HG02973 (cell line): Measurements from ENCODE around the gene C10orf95.
"Not testable (repeated sequence)": the region's sequence is repeated elsewhere in the genome, so short reads cannot be mapped to it uniquely, and the experiment has no call there.

Experiments
- ATAC-seq: cut with Tn5 transposase; IDR thresholded peaks from one replicate; pipeline ENCODE4 v1.9.1; 2021; ENCODE audit warnings: moderate library complexity; ENCODE audit not compliant: unreplicated experiment

The C10orf95 gene

GRCh38 chr10:102451105-102451969 is at the start of gene C10orf95:
TSS of gene C10orf95 (minus strand) at chr10:102451543. CDS start at chr10:102451093, 450 bp downstream.
- ATAC-seq, result no peak

- not testable (repeated sequence) for ATAC-seq
These were observed 49.3 kb upstream of the C10orf95 start for GRCh38 chr10:102500686-102501085.

GRCh38 chr10:102499356-102499755 is 48.0 kb upstream of the C10orf95 start:
- no peak for ATAC-seq

GRCh38 chr10:102497545-102497944 is 46.2 kb upstream of the C10orf95 start:
- no peak for ATAC-seq

- ATAC-seq, result no peak
These were observed 42.4 kb upstream of the C10orf95 start for GRCh38 chr10:102493771-102494170.

GRCh38 chr10:102492983-102493382 is 41.6 kb upstream of the C10orf95 start:
- no peak for ATAC-seq

- ATAC-seq, result no peak
These were observed 41.1 kb upstream of the C10orf95 start for GRCh38 chr10:102492344-102492939.

GRCh38 chr10:102491136-102491535 is 39.8 kb upstream of the C10orf95 start:
- ATAC-seq, result no peak

GRCh38 chr10:102485093-102485784 is 33.9 kb upstream of the C10orf95 start:
- ATAC-seq, result no peak

GRCh38 chr10:102484021-102484420 is 32.7 kb upstream of the C10orf95 start:
- ATAC-seq, result no peak

- no peak for ATAC-seq
These were observed 29.1 kb upstream of the C10orf95 start for GRCh38 chr10:102480396-102480795.

GRCh38 chr10:102479651-102480050 is 28.3 kb upstream of the C10orf95 start:
- ATAC-seq, result no peak

GRCh38 chr10:102476466-102477141 is 25.3 kb upstream of the C10orf95 start:
- no peak for ATAC-seq

GRCh38 chr10:102475451-102476040 is 24.2 kb upstream of the C10orf95 start:
- ATAC-seq, result no peak

GRCh38 chr10:102473445-102474331 is 22.3 kb upstream of the C10orf95 start:
- no peak for ATAC-seq

GRCh38 chr10:102470579-102471546 is 19.5 kb upstream of the C10orf95 start:
- ATAC-seq, result no peak

- no peak for ATAC-seq
These were observed 17.3 kb upstream of the C10orf95 start for GRCh38 chr10:102468683-102469082.

GRCh38 chr10:102467971-102468438 is 16.7 kb upstream of the C10orf95 start:
- no peak for ATAC-seq
